Measurements from ENCODE around the gene POPDC2.

Gene POPDC2

GRCh38 chr3:119675188-119675874, 14.9 kb upstream of the POPDC2 start:
- TF ChIP-seq Cebpa-rat (IDR thresholded peaks at IDR 0.05): no peak
- no peaks in the 10 kb centered on the region for H3K9me3 ChIP-seq (replicated peaks in 1 of 11)
- H3K4me3 ChIP-seq: peak overlapping the region in 5 of 10 experiments; percentile 50 to 77 (median 69); a peak in 8 of 20 replicates
- no peaks in the 10 kb centered on the region for H3K27me3 ChIP-seq
- peak overlapping the region; percentile 70 to 90 (median 82); a peak in 20 of 22 replicates for H3K4me2 ChIP-seq
- no peaks in the 10 kb centered on the region for H4K20me1 ChIP-seq
- H3K9ac ChIP-seq: peak overlapping the region in 4 of 11 experiments; percentile 78 to 87 (median 84); a peak in 5 of 22 replicates
- H3K27ac ChIP-seq: peak overlapping the region in 3 of 11 experiments; percentile 82 to 93 (median 92); a peak in 6 of 22 replicates
- H3K4me1 ChIP-seq: peaks cover 17 to 54% (median 19%) of the 10 kb centered on the region in 10 experiments; a peak in 17 of 20 replicates
- H3K36me3 ChIP-seq: peaks cover 35 to 57% (median 50%) of the 10 kb centered on the region in 11 experiments

- Histone ChIP-seq H3K36me3 (peaks cover 42 to 69% (median 62%) of the 10 kb centered on the region in 11 experiments), H3K9ac (no peak overlapping the region), H3K9me3 (replicated peaks in 1 of 11) (no peaks in the 10 kb centered on the region), H3K4me2 (peak overlapping the region in 1 of 11 experiments; percentile 86; a peak in 2 of 22 replicates), H3K27me3 (no peaks in the 10 kb centered on the region), H3K4me1 (peaks cover 17 to 69% (median 19%) of the 10 kb centered on the region in 10 experiments; a peak in 17 of 20 replicates), H4K20me1 (no peaks in the 10 kb centered on the region), H3K4me3 (no peak overlapping the region), H3K27ac (no peak overlapping the region; a peak in 1 of 22 replicates)
- TF ChIP-seq Cebpa-rat (IDR thresholded peaks at IDR 0.05): no peak
Observed at GRCh38 chr3:119673875-119674274, 13.5 kb upstream of the POPDC2 start.

- Histone ChIP-seq H3K4me2 (0 out of 22 replicates have a peak overlapping the region, but pooled peaks of 2 of the 11 experiments have one; percentile 11 to 12), H3K9me3 (replicated peaks in 1 of 11) (no peaks in the 10 kb centered on the region), H3K9ac (no peak overlapping the region), H4K20me1 (no peaks in the 10 kb centered on the region), H3K4me1 (peaks cover 11 to 66% (median 13%) of the 10 kb centered on the region in 10 experiments; a peak in 17 of 20 replicates), H3K36me3 (peaks cover 48 to 80% (median 73%) of the 10 kb centered on the region in 11 experiments), H3K4me3 (no peak overlapping the region), H3K27ac (no peak overlapping the region), H3K27me3 (no peaks in the 10 kb centered on the region)
- TF ChIP-seq Cebpa-rat (IDR thresholded peaks at IDR 0.05): no peak
Observed at GRCh38 chr3:119672776-119673175, 12.4 kb upstream of the POPDC2 start.

GRCh38 chr3:119669906-119670570, 9.6 kb upstream of the POPDC2 start:
- TF ChIP-seq Cebpa-rat (IDR thresholded peaks at IDR 0.05): no peak
- Histone ChIP-seq H3K9me3 (replicated peaks in 1 of 11) (no peaks in the 10 kb centered on the region), H3K9ac (0 out of 22 replicates have a peak overlapping the region, but pooled peaks of 2 of the 11 experiments have one; percentile 1 to 6), H3K27me3 (no peaks in the 10 kb centered on the region), H3K4me2 (peak overlapping the region in 3 of 11 experiments; percentile 56 to 71 (median 65); a peak in 6 of 22 replicates), H3K36me3 (peaks cover 48 to 79% (median 70%) of the 10 kb centered on the region in 11 experiments), H3K4me3 (no peak overlapping the region), H3K27ac (peak overlapping the region in 1 of 11 experiments; percentile 47; a peak in 2 of 22 replicates), H3K4me1 (peaks cover 0 to 78% (median 0%) of the 10 kb centered on the region in 10 experiments; a peak in 6 of 20 replicates), H4K20me1 (no peaks in the 10 kb centered on the region)

GRCh38 chr3:119665954-119666559, 5.7 kb upstream of the POPDC2 start:
- Histone ChIP-seq H3K4me2 (peak overlapping the region in 3 of 11 experiments; percentile 53 to 72 (median 66); a peak in 5 of 22 replicates), H3K36me3 (peaks cover 19 to 39% (median 30%) of the 10 kb centered on the region in 11 experiments; a peak in 20 of 22 replicates), H3K27me3 (no peaks in the 10 kb centered on the region), H3K4me1 (peaks cover 0 to 94% (median 0%) of the 10 kb centered on the region in 10 experiments; a peak in 7 of 20 replicates), H3K9me3 (replicated peaks in 1 of 11) (no peaks in the 10 kb centered on the region), H3K9ac (peak overlapping the region in 2 of 11 experiments; percentile 70 to 73; a peak in 2 of 22 replicates), H3K4me3 (no peak overlapping the region), H4K20me1 (no peaks in the 10 kb centered on the region), H3K27ac (peak overlapping the region in 4 of 11 experiments; percentile 70 to 94 (median 90); a peak in 5 of 22 replicates)
- TF ChIP-seq Cebpa-rat (IDR thresholded peaks at IDR 0.05): no peak

GRCh38 chr3:119664850-119665379, 4.5 kb upstream of the POPDC2 start:
- Histone ChIP-seq H3K4me1 (peaks cover 0 to 94% (median under 1%) of the 10 kb centered on the region in 10 experiments; a peak in 10 of 20 replicates), H3K36me3 (peaks cover 13 to 28% (median 18%) of the 10 kb centered on the region in 11 experiments; a peak in 18 of 22 replicates), H3K9me3 (replicated peaks in 1 of 11) (no peaks in the 10 kb centered on the region), H3K27ac (peak overlapping the region in 5 of 11 experiments; percentile 46 to 94 (median 89); a peak in 9 of 22 replicates), H4K20me1 (no peaks in the 10 kb centered on the region), H3K4me2 (peak overlapping the region in 4 of 11 experiments; percentile 1 to 72 (median 60); a peak in 6 of 22 replicates), H3K9ac (peak overlapping the region in 4 of 11 experiments; percentile 55 to 78 (median 76); a peak in 7 of 22 replicates), H3K27me3 (no peaks in the 10 kb centered on the region), H3K4me3 (no peak overlapping the region)
- no peak for TF ChIP-seq Cebpa-rat (IDR thresholded peaks at IDR 0.05)

- peak overlapping the region in 4 of 11 experiments; percentile 1 to 72 (median 51); a peak in 6 of 22 replicates for H3K4me2 ChIP-seq
- H3K9ac ChIP-seq: peak overlapping the region in 4 of 11 experiments; percentile 55 to 78 (median 76); a peak in 7 of 22 replicates
- H3K9me3 ChIP-seq (replicated peaks in 1 of 11): no peaks in the 10 kb centered on the region
- TF ChIP-seq Cebpa-rat (IDR thresholded peaks at IDR 0.05): no peak
- peak overlapping the region in 5 of 11 experiments; percentile 42 to 94 (median 89); a peak in 10 of 22 replicates for H3K27ac ChIP-seq
- peaks cover 10 to 23% (median 16%) of the 10 kb centered on the region in 11 experiments; a peak in 18 of 22 replicates for H3K36me3 ChIP-seq
- H3K4me3 ChIP-seq: no peak overlapping the region
- no peaks in the 10 kb centered on the region for H4K20me1 ChIP-seq
- H3K4me1 ChIP-seq: peaks cover 0 to 94% (median 3%) of the 10 kb centered on the region in 10 experiments; a peak in 10 of 20 replicates
- no peaks in the 10 kb centered on the region for H3K27me3 ChIP-seq
Observed at GRCh38 chr3:119664370-119664769, 4.0 kb upstream of the POPDC2 start.

GRCh38 chr3:119663885-119664284, 3.5 kb upstream of the POPDC2 start:
- peaks cover 0 to 94% (median 4%) of the 10 kb centered on the region in 10 experiments; a peak in 10 of 20 replicates for H3K4me1 ChIP-seq
- no peaks in the 10 kb centered on the region for H3K27me3 ChIP-seq
- peak overlapping the region in 5 of 11 experiments; percentile 42 to 94 (median 89); a peak in 8 of 22 replicates for H3K27ac ChIP-seq
- no peaks in the 10 kb centered on the region for H3K9me3 ChIP-seq (replicated peaks in 1 of 11)
- no peak overlapping the region for H3K4me3 ChIP-seq
- peak overlapping the region in 4 of 11 experiments; percentile 55 to 78 (median 76); a peak in 6 of 22 replicates for H3K9ac ChIP-seq
- peaks cover 5 to 18% (median 12%) of the 10 kb centered on the region in 11 experiments; a peak in 18 of 22 replicates for H3K36me3 ChIP-seq
- no peaks in the 10 kb centered on the region for H4K20me1 ChIP-seq
- TF ChIP-seq Cebpa-rat (IDR thresholded peaks at IDR 0.05): no peak
- H3K4me2 ChIP-seq: peak overlapping the region in 3 of 11 experiments; percentile 49 to 72 (median 53); a peak in 6 of 22 replicates

All from BLaER1 treated with 17β-estradiol and CSF1 and Interleukin-3, amounts not matched to agents 10 nM and 100 nM (cell line).